Neural cell (in vitro differentiated cells): ENCODE results near the gene ACTN1. TPM values are rescaled to one million over a fixed set of nuclear protein-coding genes. Genes with fewer than 3 reads are reported as not detected.

Experiments used
- H2AFZ ChIP-seq: fragments of 200-600, 300-800 bp; sonication (generic), shearing (Covaris generic); 2 replicates; pipeline ENCODE4 v1.6.0; 2014; ENCODE audit warnings: low read depth, mild to moderate bottlenecking, antibody characterized with exemption, low read length, moderate library complexity
- H3F3A ChIP-seq: fragments of 200-600 bp; shearing (Covaris generic); 2 replicates; pipeline ENCODE4 v1.6.1; 2016; ENCODE audit warnings: mild to moderate bottlenecking, moderate library complexity, mixed read lengths, antibody characterized with exemption, low read length; ENCODE audit not compliant: insufficient read depth, poor library complexity, severe bottlenecking
- H3K27ac ChIP-seq: fragments of 200-600, 300-800 bp; sonication (generic), shearing (Covaris generic); 2 replicates; pipeline ENCODE4 v1.5.1; 2014; ENCODE audit warnings: mild to moderate bottlenecking, low read length, moderate library complexity
- H3K27me3 ChIP-seq: fragments of 300-800, 200-600 bp; sonication (generic), shearing (Covaris generic); 2 replicates; pipeline ENCODE4 v1.6.0; 2014; ENCODE audit warnings: mild to moderate bottlenecking, low read depth, low read length, moderate library complexity; ENCODE audit not compliant: insufficient read depth
- H3K36me3 ChIP-seq: fragments of 300-800, 200-600 bp; sonication (generic), shearing (Covaris generic); 2 replicates; pipeline ENCODE4 v1.5.1; 2014; ENCODE audit warnings: mild to moderate bottlenecking, antibody characterized with exemption, low read length, moderate library complexity; ENCODE audit not compliant: insufficient read depth
- H3K4me2 ChIP-seq: fragments of 300-800, 200-600 bp; sonication (generic), shearing (Covaris generic); 2 replicates; pipeline ENCODE4 v1.6.0; 2014; ENCODE audit warnings: mild to moderate bottlenecking, low read length
- H3K4me3 ChIP-seq: fragments of 300-800, 200-600 bp; sonication (generic), shearing (Covaris generic); 2 replicates; pipeline ENCODE4 v1.5.1; 2014; ENCODE audit warnings: mild to moderate bottlenecking, low read length, moderate library complexity
- H3K79me2 ChIP-seq: fragments of 200-600 bp; shearing (Covaris generic); replicated peaks from 2 replicates; pipeline ENCODE4 v1.6.0; 2014; ENCODE audit warnings: mild to moderate bottlenecking, low read length, moderate library complexity; ENCODE audit not compliant: insufficient read depth
- H3K9ac ChIP-seq: fragments of 300-800, 200-600 bp; sonication (generic), shearing (Covaris generic); 2 replicates; pipeline ENCODE4 v1.6.1; 2016; ENCODE audit warnings: mild to moderate bottlenecking, low read length, mixed read lengths
- H3K9me2 ChIP-seq: fragments of 200-600 bp; shearing (Covaris generic); 2 replicates; pipeline ENCODE4 v1.6.1; 2016; ENCODE audit warnings: mild to moderate bottlenecking, low read length, mixed read lengths; ENCODE audit not compliant: insufficient read depth
- H3K9me3 ChIP-seq: fragments of 200-600, 300-800 bp; sonication (generic), shearing (Covaris generic); 2 replicates; pipeline ENCODE4 v1.6.1; 2016; ENCODE audit warnings: mild to moderate bottlenecking, mixed run types, low read length, moderate library complexity, mixed read lengths
- H4K20me1 ChIP-seq: fragments of 200-600 bp; shearing (Covaris generic); 2 replicates; pipeline ENCODE4 v1.6.1; 2016; ENCODE audit warnings: mild to moderate bottlenecking, mixed run types; ENCODE audit not compliant: insufficient read depth
- CTCF ChIP-seq: fragments of 450-650 bp; IDR thresholded peaks from 2 replicates; pipeline ENCODE4 v1.5.1; 2014; ENCODE audit warnings: antibody characterized with exemption, mild to moderate bottlenecking, moderate library complexity; ENCODE audit not compliant: poor library complexity, severe bottlenecking
- EP300 ChIP-seq: fragments of 450-650 bp; conservative IDR thresholded peaks from 2 replicates; pipeline ENCODE4 v1.6.1; 2014; ENCODE audit warnings: antibody characterized with exemption, mild to moderate bottlenecking, moderate library complexity; ENCODE audit not compliant: poor library complexity, severe bottlenecking
- EZH2 ChIP-seq: fragments of 200-600, 300-800 bp; shearing (Covaris generic), sonication (generic); IDR thresholded peaks from 2 replicates; pipeline ENCODE4 v1.6.1; 2014; ENCODE audit warnings: antibody characterized with exemption, low read length, borderline replicate concordance, mild to moderate bottlenecking; ENCODE audit not compliant: insufficient read depth, poor library complexity, severe bottlenecking
- MXI1 ChIP-seq: fragments of 450-650 bp; conservative IDR thresholded peaks from 2 replicates; pipeline ENCODE4 v1.6.1; 2014; ENCODE audit warnings: antibody characterized with exemption, mild to moderate bottlenecking; ENCODE audit not compliant: poor library complexity, severe bottlenecking
- POLR2AphosphoS5 ChIP-seq: IDR thresholded peaks from 2 replicates; pipeline ENCODE4 v1.6.1; 2012
- RAD21 ChIP-seq: fragments of 450-650 bp; conservative IDR thresholded peaks from 2 replicates; pipeline ENCODE4 v1.6.1; 2014; ENCODE audit warnings: antibody characterized with exemption, mild to moderate bottlenecking, moderate library complexity
- REST ChIP-seq: IDR thresholded peaks from 2 replicates; pipeline ENCODE4 v1.6.1; 2012; ENCODE audit warnings: borderline replicate concordance
- SMC3 ChIP-seq: fragments of 450-650 bp; conservative IDR thresholded peaks from 2 replicates; pipeline ENCODE4 v1.6.1; 2014; ENCODE audit warnings: antibody characterized with exemption, mild to moderate bottlenecking, moderate library complexity; ENCODE audit not compliant: poor library complexity
- TAF1 ChIP-seq: IDR thresholded peaks from 2 replicates; pipeline ENCODE4 v1.6.1; 2012; ENCODE audit warnings: low read depth
- polyA plus RNA-seq: library from polyadenylated mRNA; depleted of rRNA; stranded (reverse); fragments of >200 nt; gene quantifications from 2 replicates; pipeline ENCODE4 v1.2.3, GENCODE V29; 2014

The ACTN1 gene
- polyA plus RNA-seq, 1 donor from 2014 or later, result 10.8 TPM

- H3K36me3 ChIP-seq, result no peaks in the 10 kb centered on the region
- H2AFZ ChIP-seq, result no peak overlapping the region
- no peaks in the 10 kb centered on the region for H3K27me3 ChIP-seq
- no peaks in the 10 kb centered on the region for H3F3A ChIP-seq
- no peaks in the 10 kb centered on the region for H3K9me3 ChIP-seq
- H3K79me2 ChIP-seq, result peaks cover 8% of the 10 kb centered on the region
- no peak overlapping the region for H3K4me2 ChIP-seq
- no peak overlapping the region for H3K27ac ChIP-seq
- H3K9me2 ChIP-seq, result no peaks in the 10 kb centered on the region
- H3K9ac ChIP-seq, result no peak overlapping the region
- no peak for TF ChIP-seq POLR2AphosphoS5
- no peak for TF ChIP-seq REST
- TF ChIP-seq CTCF, result no peak
- no peaks in the 10 kb centered on the region for H4K20me1 ChIP-seq
- H3K4me3 ChIP-seq, result no peak overlapping the region
Measured at GRCh38 chr14:68959035-68959434, 20.1 kb downstream of the ACTN1 start.

- no peak overlapping the region for H3K27ac ChIP-seq
- no peak overlapping the region for H3K4me2 ChIP-seq
- no peak overlapping the region for H3K9ac ChIP-seq
- no peaks in the 10 kb centered on the region for H3F3A ChIP-seq
- no peak overlapping the region for H3K4me3 ChIP-seq
- H3K79me2 ChIP-seq, result peaks cover 8% of the 10 kb centered on the region
- H3K9me2 ChIP-seq, result no peaks in the 10 kb centered on the region
- H3K27me3 ChIP-seq, result no peaks in the 10 kb centered on the region
- no peaks in the 10 kb centered on the region for H3K9me3 ChIP-seq
- TF ChIP-seq REST (no peak), EZH2 (no peak), RAD21 (no peak), EP300 (no peak), TAF1 (no peak), CTCF (no peak), SMC3 (no peak), MXI1 (no peak), POLR2AphosphoS5 (no peak)
- no peaks in the 10 kb centered on the region for H3K36me3 ChIP-seq
- H2AFZ ChIP-seq, result no peak overlapping the region
- no peaks in the 10 kb centered on the region for H4K20me1 ChIP-seq
Measured at GRCh38 chr14:68958553-68958952, 20.5 kb downstream of the ACTN1 start.
